Measurements from ENCODE around the gene LDOC1.
"Not testable (repeated sequence)": the region's sequence is repeated elsewhere in the genome, so short reads cannot be mapped to it uniquely, and the experiment has no call there.

DNA sequence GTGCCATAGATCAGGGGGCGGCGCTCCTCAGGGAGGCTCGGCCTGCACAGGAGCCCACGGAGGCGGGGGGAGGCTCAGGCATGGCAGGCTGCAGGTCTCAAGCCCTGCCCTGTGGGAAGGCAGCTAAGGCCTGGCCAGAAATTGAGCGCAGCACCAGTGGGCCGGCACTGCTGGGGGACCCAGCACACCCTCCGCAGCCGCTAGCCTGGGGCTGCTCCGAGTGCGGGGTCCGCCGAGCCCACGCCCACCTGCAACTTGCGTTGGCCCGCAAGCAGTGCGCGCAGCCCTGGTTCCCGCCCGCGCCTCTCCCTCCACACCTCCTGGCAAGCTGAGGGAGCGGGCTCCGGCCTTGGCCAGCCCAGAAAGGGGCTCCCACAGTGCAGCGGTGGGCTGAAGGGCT lies 11.6 kb upstream of the LDOC1 start:
- TF ChIP-seq, protein P1, sequence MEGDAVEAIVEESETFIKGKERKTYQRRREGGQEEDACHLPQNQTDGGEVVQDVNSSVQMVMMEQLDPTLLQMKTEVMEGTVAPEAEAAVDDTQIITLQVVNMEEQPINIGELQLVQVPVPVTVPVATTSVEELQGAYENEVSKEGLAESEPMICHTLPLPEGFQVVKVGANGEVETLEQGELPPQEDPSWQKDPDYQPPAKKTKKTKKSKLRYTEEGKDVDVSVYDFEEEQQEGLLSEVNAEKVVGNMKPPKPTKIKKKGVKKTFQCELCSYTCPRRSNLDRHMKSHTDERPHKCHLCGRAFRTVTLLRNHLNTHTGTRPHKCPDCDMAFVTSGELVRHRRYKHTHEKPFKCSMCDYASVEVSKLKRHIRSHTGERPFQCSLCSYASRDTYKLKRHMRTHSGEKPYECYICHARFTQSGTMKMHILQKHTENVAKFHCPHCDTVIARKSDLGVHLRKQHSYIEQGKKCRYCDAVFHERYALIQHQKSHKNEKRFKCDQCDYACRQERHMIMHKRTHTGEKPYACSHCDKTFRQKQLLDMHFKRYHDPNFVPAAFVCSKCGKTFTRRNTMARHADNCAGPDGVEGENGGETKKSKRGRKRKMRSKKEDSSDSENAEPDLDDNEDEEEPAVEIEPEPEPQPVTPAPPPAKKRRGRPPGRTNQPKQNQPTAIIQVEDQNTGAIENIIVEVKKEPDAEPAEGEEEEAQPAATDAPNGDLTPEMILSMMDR (conservative IDR thresholded peaks at IDR 0.05; ENCODE audit: low read depth, low read length): not testable (repeated sequence)
- TF ChIP-seq POLR2A, CEBPB (IDR thresholded peaks at IDR 0.05; ENCODE audit: low read depth, low read length): not testable (repeated sequence)

Measured in IMR-90 (cell line).